Transverse colon (tissue), 4 donors: Measurements from ENCODE around the gene FOXP1.

ENCODE experiments used
- EP300 ChIP-seq: sonication (generic); formaldehyde crosslinking; IDR thresholded peaks from one replicate; pipeline ENCODE4 v1.6.1; 2017; ENCODE audit warnings: antibody characterized with exemption, low read depth
- POLR2A ChIP-seq: fragments of 450-650 bp; IDR thresholded peaks from one replicate; pipeline ENCODE4 v1.6.1; 2016; ENCODE audit warnings: antibody characterized with exemption, mild to moderate bottlenecking, moderate library complexity
- POLR2AphosphoS5 ChIP-seq, 3 donors: sonication (generic); formaldehyde crosslinking; IDR thresholded peaks; one replicate each; pipeline ENCODE4 v1.6.1; 2016; ENCODE audit warnings: antibody characterized with exemption in 3 of 3
- TF ChIP-seq, protein P1 (sequence below), 5 experiments: fragments of 200-600 bp in 3 of 5; fragments of 450-650 bp in 2 of 5; sonication (generic) in 3 of 5; IDR thresholded peaks; 1 replicate in 2 of 5; 2 replicates in 3 of 5; pipeline ENCODE4 v1.5.1; 2016 to 2017; ENCODE audit warnings: antibody characterized with exemption in 5 of 5, inconsistent platforms in 3 of 5, mild to moderate bottlenecking in 2 of 5, moderate library complexity in 1 of 5

DNA sequence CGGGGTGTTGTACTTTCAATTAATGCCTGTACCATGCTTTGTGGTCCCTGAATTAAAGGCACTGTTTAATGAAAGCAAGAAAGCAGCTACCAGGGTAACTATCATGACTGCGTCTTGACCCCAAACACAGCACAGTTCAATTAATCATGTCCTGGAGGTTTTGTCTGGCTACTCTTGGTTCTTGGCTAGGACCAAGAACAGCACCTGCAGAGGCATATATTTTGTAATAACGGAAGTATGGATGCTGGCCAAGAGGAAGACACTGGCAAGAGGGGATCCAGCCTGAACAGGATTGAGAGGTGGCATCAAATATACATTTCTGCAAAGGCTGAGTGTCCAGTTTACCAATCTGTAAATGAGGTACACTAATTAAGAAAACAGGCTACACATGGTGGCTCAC, 119.9 kb downstream of the FOXP1 start:
- TF ChIP-seq, protein P1, sequence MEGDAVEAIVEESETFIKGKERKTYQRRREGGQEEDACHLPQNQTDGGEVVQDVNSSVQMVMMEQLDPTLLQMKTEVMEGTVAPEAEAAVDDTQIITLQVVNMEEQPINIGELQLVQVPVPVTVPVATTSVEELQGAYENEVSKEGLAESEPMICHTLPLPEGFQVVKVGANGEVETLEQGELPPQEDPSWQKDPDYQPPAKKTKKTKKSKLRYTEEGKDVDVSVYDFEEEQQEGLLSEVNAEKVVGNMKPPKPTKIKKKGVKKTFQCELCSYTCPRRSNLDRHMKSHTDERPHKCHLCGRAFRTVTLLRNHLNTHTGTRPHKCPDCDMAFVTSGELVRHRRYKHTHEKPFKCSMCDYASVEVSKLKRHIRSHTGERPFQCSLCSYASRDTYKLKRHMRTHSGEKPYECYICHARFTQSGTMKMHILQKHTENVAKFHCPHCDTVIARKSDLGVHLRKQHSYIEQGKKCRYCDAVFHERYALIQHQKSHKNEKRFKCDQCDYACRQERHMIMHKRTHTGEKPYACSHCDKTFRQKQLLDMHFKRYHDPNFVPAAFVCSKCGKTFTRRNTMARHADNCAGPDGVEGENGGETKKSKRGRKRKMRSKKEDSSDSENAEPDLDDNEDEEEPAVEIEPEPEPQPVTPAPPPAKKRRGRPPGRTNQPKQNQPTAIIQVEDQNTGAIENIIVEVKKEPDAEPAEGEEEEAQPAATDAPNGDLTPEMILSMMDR (IDR thresholded peaks at IDR 0.05), result no peak
- TF ChIP-seq POLR2AphosphoS5 (IDR thresholded peaks at IDR 0.05), result no peak
- no peak for TF ChIP-seq POLR2A
- no peak for TF ChIP-seq EP300
